WERI-Rb-1 (cell line): ENCODE data around the gene NEAT1.
"Not testable (repeated sequence)": the region's sequence is repeated elsewhere in the genome, so short reads cannot be mapped to it uniquely, and the experiment has no call there.

Source experiments
- DNase-seq: peaks from one replicate; pipeline ENCODE4 v3.0.0-alpha.2; 2020
- H3K27ac ChIP-seq: fragments of 250-450 bp; sonication (Bioruptor Pico); 2 replicates; pipeline ENCODE4 v1.5.1; 2020; ENCODE audit warnings: mild to moderate bottlenecking, moderate library complexity
- H3K27me3 ChIP-seq: fragments of 250-450 bp; sonication (Bioruptor Pico); 2 replicates; pipeline ENCODE4 v1.5.1; 2021; ENCODE audit warnings: mild to moderate bottlenecking, low read depth, moderate library complexity; ENCODE audit not compliant: insufficient read depth, severe bottlenecking
- H3K36me3 ChIP-seq: fragments of 250-450 bp; sonication (Bioruptor Pico); 2 replicates; pipeline ENCODE4 v1.5.1; 2020; ENCODE audit warnings: mild to moderate bottlenecking, moderate library complexity
- H3K4me3 ChIP-seq: 2 replicates; pipeline ENCODE4 v1.5.1; 2011; ENCODE audit warnings: low read depth, mild to moderate bottlenecking, control low read depth, low read length
- H3K9me3 ChIP-seq: fragments of 250-450 bp; sonication (Bioruptor Pico); 2 replicates; pipeline ENCODE4 v1.5.1; 2021; ENCODE audit warnings: mild to moderate bottlenecking, moderate library complexity; ENCODE audit not compliant: severe bottlenecking
- TF ChIP-seq, protein P1 (sequence below): IDR thresholded peaks from 2 replicates; pipeline ENCODE4 v1.5.1; 2011; ENCODE audit warnings: low read depth, mild to moderate bottlenecking, control low read depth, inconsistent platforms, low read length

The NEAT1 gene

DNA sequence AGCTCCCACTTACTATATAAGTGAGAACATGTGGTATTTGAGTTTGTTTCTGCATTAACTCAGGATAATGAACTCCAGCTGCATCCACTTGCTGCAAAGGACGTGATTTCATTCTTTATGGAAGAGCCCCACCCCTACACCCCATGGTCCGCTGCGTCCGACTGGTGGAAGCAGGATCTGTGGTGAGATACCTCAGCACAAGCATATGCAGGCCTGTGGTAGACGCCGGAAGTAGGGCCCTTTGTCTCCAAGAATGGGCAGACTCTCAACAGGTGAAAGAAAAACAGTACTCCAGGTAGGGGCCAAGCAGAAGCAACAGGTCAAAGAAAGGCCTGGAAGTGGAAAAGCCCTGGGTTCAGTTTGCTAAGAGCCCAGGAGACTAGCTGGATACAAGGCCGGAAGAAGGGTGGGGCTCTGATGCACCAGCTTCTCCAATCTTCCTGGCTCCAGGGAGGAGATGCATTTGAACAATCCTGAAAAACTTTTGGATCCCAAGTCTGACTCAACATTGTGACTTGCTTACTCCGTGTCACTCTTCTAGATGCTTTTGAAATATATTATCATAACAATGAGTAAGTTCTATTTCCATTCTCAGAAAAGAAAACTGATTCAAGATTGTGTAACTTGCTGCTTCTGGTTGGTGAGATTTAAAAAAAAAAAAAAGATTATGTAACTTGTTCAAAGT is 30.4 kb downstream of the NEAT1 start:
- no peak for DNase-seq
- no peaks in the 10 kb centered on the region for H3K27me3 ChIP-seq
- no peak overlapping the region for H3K4me3 ChIP-seq
- TF ChIP-seq, protein P1, sequence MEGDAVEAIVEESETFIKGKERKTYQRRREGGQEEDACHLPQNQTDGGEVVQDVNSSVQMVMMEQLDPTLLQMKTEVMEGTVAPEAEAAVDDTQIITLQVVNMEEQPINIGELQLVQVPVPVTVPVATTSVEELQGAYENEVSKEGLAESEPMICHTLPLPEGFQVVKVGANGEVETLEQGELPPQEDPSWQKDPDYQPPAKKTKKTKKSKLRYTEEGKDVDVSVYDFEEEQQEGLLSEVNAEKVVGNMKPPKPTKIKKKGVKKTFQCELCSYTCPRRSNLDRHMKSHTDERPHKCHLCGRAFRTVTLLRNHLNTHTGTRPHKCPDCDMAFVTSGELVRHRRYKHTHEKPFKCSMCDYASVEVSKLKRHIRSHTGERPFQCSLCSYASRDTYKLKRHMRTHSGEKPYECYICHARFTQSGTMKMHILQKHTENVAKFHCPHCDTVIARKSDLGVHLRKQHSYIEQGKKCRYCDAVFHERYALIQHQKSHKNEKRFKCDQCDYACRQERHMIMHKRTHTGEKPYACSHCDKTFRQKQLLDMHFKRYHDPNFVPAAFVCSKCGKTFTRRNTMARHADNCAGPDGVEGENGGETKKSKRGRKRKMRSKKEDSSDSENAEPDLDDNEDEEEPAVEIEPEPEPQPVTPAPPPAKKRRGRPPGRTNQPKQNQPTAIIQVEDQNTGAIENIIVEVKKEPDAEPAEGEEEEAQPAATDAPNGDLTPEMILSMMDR = no peak
- peaks cover 5% of the 10 kb centered on the region for H3K9me3 ChIP-seq
- no peaks in the 10 kb centered on the region for H3K36me3 ChIP-seq
- no peak overlapping the region for H3K27ac ChIP-seq

DNA sequence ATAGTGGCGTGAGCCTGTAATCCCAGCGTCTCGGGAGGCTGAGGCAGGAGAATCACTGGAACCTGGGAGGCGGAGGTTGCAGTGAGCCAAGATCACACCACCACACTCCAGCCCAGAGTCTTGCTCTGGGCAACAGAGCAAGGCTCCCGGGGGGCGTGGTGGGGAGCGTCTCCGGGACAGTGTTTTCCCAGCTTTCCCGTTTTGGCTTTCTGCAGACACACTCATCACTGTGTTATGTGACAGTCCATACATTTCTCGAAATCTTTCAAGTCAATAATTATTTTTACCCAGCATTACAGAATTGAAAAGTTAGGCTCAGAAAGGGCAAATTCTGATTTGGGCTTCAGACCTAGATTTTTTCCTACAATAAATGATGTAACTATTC is 31.7 kb downstream of the NEAT1 start:
- no peak for DNase-seq
- H3K36me3 ChIP-seq = no peaks in the 10 kb centered on the region
- H3K27ac ChIP-seq = no peak overlapping the region
- no peaks in the 10 kb centered on the region for H3K27me3 ChIP-seq
- H3K9me3 ChIP-seq = peaks cover 5% of the 10 kb centered on the region
- H3K4me3 ChIP-seq = no peak overlapping the region
- TF ChIP-seq, protein P1 = no peak

DNA sequence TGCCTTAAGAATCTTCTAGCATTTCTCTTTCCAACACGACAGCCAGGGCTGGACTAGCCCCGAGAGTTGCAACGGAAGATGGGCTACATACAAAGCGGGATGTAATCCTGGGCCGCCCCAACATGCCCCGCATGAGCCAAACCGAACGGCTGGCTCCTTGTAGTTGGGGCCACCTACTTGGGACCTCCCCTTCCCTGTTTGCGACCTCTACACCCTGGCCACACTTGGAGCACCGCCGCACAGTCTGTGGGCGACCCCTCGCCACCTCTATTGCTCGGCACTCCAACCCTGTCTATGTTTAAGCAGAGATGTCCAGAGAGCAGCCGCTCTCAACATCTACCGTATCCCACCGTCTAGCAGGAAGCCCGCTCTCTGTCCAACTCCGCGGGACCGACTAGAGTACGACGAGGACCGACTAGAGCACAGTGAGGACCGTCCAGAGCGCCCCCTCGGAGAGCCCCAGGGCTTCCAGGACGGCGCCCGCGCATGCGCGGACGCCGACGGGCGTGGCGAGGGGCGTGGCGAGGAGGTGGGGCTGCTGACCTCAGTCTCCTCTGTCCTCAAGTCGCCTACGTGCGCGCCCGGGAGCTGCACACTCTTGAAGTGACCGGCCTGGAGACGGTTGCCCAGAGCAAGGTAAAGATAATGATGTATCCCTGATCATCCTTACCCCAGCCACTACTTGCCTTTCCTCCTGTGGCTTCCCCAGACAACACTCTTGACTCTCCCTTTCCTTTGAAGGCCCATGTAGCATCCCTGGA is 32.3 kb downstream of the NEAT1 start:
- peaks cover 3% of the 10 kb centered on the region for H3K9me3 ChIP-seq
- H3K36me3 ChIP-seq = no peaks in the 10 kb centered on the region
- no peak overlapping the region for H3K27ac ChIP-seq
- no peak for DNase-seq
- no peaks in the 10 kb centered on the region for H3K27me3 ChIP-seq
- TF ChIP-seq, protein P1 = no peak
- H3K4me3 ChIP-seq = no peak overlapping the region

DNA sequence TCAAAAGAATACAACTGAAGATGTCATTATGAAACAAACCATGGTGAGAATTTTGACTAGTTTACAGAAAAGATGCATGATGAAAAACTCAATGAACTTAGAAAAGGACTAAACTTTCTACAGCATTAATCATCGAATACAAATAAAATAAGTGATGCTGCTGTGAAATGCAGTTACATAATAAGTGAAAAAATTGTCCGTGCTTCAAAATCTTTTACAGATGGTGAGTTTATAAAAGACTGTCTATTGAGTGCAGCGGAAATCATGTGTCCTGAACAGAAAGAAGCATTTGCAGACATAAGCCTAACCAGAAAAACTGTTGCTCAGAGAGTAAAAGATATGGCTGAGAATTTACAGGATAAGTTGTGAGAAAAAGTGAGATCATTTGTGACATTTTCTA is 33.8 kb downstream of the NEAT1 start:
- Histone ChIP-seq H3K36me3 (no peaks in the 10 kb centered on the region), H3K4me3 (no peak overlapping the region), H3K27me3 (no peaks in the 10 kb centered on the region), H3K9me3 (no peaks in the 10 kb centered on the region), H3K27ac (no peak overlapping the region)
- no peak for DNase-seq
- TF ChIP-seq, protein P1 = no peak

DNA sequence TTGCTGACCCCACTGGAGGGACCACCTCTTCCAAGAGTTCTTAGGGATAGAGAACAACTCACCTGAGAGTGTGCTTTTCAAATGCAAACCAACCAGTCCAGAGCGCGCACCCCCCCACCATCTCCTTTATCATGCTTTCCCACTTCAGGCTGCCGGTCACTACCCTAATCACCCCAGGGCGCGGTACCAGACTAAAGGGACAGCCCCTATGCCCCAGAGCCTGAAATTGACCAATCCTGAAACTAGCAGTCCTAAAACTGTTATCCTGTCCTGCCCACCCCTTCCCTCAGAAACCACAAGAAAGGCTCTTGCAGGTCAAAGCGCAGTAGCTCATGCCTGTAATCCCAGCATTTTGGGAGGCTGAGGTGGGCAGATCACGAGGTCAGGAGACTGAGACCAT is 37.0 kb downstream of the NEAT1 start:
- no peak for DNase-seq
- Histone ChIP-seq H3K36me3 (no peaks in the 10 kb centered on the region), H3K27me3 (no peaks in the 10 kb centered on the region), H3K9me3 (no peaks in the 10 kb centered on the region), H3K27ac (no peak overlapping the region), H3K4me3 (no peak overlapping the region)
- TF ChIP-seq, protein P1 = no peak

DNA sequence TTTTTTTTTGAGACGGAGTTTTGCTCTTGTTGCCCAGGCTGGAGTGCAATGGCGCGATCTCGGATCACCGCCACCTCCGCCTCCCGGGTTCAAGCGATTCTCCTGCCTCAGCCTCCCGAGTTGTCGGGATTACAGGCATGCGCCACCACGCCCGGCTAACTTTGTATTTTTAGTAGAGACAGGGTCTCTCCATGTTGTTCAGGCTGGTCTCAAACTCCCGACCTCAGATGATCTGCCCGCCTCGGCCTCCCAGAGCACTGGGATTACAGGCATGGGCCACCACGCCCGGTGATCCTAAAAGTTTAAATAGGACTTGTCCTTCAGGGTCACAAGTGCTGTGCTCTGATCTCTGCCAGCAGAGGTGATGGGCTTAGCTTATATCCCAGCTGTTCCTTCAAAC is 42.9 kb downstream of the NEAT1 start:
- H3K9me3 ChIP-seq, DNase-seq, H3K36me3 ChIP-seq, H3K27ac ChIP-seq, H3K27me3 ChIP-seq, H3K4me3 ChIP-seq: not testable (repeated sequence)
